Measurements from ENCODE around the gene TMSB10.

DNA sequence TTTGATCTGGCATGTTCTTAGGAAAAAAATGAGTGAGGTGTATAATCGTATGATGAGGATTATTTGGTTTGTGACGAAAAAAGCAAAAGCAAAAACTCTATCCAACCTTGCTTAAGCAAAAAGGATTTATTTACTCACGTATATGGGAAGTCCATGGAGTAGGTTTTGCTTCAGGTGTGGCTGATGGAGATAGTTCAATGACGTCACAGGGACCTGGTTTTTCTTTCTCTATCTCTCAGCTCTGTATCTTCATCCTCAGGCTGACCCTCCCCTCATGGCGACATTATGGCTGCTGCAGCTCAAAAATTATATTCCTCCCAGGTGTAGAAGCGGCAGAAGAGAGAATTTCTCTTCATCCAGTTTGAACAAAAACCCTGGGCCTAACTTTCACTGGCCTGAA is 8.9 kb downstream of the TMSB10 start:
- TF ChIP-seq, protein P1, sequence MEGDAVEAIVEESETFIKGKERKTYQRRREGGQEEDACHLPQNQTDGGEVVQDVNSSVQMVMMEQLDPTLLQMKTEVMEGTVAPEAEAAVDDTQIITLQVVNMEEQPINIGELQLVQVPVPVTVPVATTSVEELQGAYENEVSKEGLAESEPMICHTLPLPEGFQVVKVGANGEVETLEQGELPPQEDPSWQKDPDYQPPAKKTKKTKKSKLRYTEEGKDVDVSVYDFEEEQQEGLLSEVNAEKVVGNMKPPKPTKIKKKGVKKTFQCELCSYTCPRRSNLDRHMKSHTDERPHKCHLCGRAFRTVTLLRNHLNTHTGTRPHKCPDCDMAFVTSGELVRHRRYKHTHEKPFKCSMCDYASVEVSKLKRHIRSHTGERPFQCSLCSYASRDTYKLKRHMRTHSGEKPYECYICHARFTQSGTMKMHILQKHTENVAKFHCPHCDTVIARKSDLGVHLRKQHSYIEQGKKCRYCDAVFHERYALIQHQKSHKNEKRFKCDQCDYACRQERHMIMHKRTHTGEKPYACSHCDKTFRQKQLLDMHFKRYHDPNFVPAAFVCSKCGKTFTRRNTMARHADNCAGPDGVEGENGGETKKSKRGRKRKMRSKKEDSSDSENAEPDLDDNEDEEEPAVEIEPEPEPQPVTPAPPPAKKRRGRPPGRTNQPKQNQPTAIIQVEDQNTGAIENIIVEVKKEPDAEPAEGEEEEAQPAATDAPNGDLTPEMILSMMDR (IDR thresholded peaks at IDR 0.05 in 8 of 11, conservative IDR thresholded peaks at IDR 0.05 in 3 of 11) = no peak
- TF ChIP-seq POLR2A (IDR thresholded peaks at IDR 0.05) = no peak
